Left kidney (tissue), 2 donors: Measurements from ENCODE around the gene TRIM52. TPM values are rescaled to one million over a fixed set of nuclear protein-coding genes. Genes with fewer than 3 reads are reported as not detected.
"Not testable (repeated sequence)": the region's sequence is repeated elsewhere in the genome, so short reads cannot be mapped to it uniquely, and the experiment has no call there.

ENCODE experiments used
- DNase-seq: peaks from one replicate; pipeline ENCODE4 v3.0.0-alpha.2; 2013
- polyA plus RNA-seq: library from polyadenylated mRNA; unstranded; fragments of 120-200 nt; gene quantifications from one replicate; pipeline ENCODE4 v1.2.1, GENCODE V29; 2013; ENCODE audit not compliant: insufficient read length

Gene TRIM52
- polyA plus RNA-seq, 1 donor = 51.0 TPM

DNA sequence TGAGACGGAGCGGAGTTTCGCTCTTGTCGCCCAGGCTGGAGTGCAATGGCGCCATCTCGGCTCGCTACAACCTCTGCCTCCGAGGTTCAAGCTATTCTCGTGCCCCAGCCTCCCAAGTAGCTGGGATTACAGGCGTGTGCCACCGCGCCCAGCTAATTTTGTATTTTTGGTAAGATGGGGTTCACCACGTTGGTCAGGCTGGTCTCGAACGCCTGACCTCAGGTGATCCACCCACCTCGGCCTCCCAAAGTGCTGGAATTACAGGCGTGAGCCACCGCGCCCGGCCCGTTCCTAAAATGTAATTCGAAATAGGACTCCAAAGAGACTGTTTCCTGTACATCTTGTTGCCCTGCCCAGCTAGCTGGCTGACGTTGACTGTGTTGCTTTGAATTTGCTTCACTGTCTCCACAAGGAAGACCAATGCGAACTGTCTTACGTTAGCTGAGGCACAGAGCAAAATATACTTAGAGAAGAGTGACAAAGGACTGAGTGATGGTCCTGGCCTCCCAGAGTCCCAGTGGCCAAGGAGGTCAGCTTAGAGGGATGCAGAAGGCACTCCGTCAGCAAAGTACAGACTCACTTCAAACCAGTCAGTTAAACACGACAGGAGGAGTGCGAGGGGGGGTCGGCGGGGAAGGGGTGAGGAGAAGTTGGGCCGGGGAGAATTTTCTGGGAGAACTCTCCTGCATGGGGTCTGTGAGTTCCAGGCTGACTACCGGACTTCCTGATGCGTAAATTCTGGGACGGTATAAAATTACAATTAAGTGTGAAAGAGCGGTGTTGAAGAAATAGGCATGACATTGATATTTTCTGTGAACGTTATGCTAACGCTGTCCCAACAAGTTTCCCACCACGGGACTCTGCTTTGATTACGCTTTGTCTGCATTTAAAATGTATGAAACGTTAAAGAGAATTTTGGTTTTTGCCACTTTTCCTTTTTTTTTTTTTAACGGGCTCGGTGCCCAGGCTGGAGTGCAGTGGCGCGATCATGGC, 44.6 kb downstream of the TRIM52 start:
- DNase-seq = no peak

DNA sequence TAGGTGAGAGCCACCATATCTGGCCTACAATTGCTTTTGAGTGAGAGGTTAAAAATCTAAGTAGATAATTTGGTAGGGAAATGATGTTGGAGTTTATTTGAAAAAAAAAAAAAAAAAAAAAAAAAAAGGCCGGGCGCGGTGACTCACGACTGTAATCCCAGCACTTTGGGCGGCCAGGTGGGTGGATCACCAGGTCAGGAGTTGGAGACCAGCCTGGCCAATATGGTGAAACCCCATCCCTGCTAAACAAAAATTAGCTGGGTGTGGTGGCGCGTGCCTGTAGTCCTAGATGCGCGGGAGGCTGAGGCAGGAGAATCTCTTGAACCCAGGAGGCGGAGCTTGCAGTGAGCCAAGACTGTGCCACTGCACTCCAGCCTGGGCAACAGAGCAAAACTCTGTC, 46.7 kb downstream of the TRIM52 start:
- DNase-seq = not testable (repeated sequence)

DNA sequence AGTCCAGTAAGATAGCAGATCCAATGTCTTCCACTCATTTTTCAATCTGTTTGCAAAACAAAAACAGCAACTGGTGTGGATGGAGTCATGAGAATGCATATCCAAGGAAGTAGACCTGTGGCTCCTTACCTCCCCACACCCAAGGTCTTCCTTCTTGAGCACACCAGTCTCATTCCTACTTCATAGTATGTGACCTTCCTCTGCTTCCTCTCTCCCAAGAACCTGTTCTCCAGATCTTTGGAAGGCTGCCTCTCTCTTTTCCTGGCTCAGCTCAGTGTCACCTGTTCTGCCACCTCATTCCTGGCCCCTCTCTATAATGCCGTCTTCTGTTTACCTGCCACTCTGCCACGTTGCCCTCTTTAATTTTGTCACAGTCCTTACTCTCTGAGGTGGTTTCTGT, 48.0 kb downstream of the TRIM52 start:
- no peak for DNase-seq

DNA sequence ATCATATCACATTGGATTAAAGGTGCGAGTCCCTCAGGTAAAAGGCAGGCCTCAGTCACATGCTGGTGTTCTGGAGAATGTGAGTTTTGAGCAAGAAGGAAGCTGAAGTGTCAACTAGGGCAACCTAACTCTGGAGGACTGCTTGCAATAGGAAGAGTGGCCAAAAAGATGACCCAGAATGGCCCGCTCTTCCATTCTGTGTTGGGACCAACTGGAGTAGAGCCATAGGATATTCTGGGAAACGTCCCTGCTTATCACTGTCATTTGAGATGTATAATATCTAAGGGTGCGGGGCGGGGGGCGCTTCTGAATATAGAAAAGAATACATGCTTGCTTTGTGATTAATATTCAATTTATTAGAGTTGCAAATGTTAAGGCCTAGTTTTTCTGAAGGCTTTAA, 48.9 kb downstream of the TRIM52 start:
- no peak for DNase-seq

DNA sequence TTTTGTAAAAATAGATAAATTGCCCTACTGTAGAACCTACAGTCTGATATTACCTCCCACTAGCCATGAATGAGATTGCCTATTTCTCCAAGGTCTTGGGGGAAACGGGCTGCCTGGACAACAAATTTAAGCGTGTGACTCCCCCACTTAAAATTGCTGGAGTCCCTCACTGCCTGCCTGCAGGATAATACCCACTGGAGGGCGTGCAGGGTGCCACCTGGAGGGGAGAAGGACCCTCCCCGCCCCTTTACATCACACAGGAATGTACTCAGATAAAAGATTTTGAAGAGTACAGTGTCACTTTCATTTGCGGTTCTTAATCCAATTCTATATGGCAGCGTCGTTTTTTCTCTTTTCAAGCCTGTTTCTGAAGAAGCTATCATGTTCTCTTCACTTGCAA, 49.7 kb downstream of the TRIM52 start:
- no peak for DNase-seq

DNA sequence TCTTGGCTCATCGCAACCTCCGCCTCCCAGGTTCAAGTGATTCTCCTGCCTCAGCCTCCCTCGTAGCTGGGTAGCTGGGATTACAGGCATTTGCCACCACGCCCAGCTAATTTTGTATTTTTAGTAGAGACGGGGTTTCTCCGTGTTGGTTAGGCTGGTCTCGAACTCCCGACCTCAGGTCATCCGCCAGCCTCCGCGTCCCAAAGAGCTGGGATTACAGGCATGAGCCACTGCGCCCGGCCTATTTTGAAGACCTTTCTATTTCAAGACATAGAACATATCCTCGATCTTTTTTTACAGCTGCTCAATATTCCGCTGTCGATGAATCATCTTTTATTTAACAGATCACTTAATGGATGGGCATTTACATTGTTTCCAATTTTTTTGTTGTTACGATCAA, 50.2 kb downstream of the TRIM52 start:
- not testable (repeated sequence) for DNase-seq

DNA sequence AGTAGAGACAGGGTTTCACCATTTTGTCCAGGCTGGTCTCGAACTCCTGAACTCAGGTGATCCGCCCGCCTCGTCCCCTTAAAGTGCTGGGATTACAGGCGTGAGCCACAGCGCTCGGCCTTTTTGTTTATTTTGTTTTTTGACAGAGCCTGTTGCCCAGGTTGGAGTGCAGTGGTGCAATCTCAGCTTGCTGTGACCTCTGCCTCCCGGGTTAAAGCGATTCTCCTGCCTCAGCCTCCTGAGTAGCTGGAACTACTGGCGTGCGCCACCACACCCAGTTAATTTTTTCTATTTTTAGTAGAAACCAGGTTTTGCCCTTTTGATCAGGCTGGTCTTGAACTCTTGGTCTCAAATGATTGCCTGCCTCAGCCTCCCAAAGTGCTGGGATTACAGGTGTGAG, 50.8 kb downstream of the TRIM52 start:
- not testable (repeated sequence) for DNase-seq

DNA sequence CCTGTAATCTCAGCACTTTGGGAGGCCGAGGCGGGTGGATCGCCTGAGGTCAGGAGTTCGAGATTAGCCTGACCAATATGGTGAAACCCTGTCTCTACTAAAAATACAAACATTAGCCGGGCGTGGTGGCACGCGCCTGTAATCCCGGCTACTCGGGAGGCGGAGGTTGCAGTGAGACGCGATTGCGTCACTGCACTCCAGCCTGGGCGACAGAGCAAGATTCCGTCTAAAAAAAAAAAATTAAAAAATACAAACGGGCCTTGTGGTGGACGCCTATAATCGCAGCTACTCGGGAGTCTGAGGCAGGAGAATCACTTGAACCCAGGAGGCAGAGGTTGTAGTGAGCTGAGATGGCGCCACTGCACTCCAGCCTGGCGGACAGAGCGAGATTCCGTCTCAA, 51.9 kb downstream of the TRIM52 start:
- not testable (repeated sequence) for DNase-seq

DNA sequence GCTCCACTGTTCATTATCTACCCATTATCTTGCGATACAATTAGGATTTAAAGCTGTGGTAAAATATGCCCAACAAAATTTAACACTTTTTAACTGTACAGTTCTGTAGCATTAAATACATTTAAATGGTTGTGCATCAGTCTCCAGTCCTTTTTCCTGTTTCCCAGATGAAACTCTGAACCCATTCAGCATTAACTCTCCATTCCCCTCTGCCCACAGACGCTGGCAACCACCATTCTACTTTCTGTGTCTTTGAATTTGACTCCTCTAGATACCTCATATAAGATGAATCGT, 53.0 kb downstream of the TRIM52 start:
- DNase-seq = no peak

DNA sequence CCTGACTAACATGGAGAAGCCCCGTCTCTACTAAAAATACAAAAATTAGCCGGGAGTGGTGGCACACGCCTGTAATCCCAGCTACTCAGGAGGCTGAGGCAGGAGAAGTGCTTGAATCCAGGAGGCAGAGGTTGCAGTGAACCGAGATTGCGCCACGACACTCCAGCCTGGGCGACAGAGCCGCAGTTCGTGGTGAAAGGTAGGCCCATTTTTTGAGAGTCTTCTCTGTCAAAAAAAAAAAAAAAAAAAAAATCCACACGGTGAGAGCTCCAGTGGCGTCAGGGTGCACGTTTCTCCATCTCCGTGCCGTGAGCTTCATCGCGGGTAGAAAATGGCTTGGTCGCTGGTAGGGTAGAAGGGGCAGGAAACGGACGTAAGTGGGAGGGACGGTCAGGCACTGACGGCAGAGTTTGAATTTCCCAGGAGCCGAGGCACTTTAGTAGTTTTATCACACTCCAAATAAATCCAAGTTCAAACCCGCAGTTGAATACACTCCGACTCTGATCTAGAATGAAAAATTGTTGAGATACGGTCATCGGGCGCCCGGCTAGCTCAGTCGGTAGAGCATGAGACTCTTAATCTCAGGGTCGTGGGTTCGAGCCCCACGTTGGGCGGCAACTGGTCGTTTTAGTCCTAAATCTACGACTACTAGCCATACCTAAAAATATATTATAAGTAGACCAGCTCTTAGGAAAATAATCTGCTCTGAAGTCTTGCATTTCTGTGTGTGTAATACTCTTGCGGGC, 53.6 kb downstream of the TRIM52 start:
- DNase-seq = peak; percentile 69

DNA sequence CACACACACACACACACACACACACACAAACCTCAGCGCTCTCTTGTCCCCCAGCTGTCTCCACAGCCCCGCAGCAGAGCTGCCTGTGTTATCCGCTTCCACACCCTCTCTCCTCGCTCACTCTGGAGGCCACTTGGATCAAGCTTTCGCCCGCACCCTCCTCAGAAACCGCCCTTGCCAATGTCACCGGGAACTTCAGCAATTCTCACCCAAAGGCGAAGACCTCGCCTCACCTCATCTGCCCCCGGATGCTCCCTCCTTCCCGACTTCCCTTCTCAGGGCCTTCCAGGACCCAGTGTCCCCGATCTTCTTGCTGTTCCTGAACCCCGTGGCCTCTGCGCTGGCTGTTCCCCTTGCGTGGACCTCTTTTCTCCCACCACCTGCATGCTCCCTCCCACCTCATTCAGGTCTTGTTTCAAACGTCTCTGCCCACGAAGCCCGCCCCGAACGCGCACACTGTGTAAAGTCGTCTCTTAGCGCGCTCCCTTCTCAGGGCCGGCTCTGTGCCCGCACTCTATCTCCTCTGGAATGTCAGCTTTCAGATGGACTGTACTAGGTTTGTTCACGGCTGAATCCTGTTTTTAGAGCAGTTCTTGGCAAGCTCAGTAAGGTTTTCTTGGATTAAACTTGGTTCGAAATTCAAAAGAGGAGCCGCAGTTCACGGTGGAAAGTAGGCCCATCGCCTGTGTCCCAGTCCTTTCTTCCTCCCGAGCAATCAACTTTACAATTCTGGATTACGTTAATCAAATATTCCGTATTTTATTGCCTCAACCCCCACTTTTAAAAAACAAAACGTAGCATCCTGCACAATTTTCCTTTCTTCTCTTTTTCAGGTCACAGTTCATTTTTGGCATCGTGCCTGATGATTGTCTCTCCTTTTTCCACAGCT, 54.9 kb downstream of the TRIM52 start:
- DNase-seq = no peak

Other genes with a start within 250 kb of the TRIM52 start
- gene BTNL9, start 220.9 kb downstream of the TRIM52 start, polyA plus RNA-seq = 10.7 TPM
- gene OR2V1, start 130.0 kb downstream of the TRIM52 start, polyA plus RNA-seq = not detected
- 0.03 TPM for gene OR2V2, start 113.6 kb downstream of the TRIM52 start, polyA plus RNA-seq
- 0.13 TPM for gene TRIM7, start 55.9 kb downstream of the TRIM52 start, polyA plus RNA-seq
- gene TRIM41, start 37.9 kb downstream of the TRIM52 start, polyA plus RNA-seq = 35.4 TPM
- 2,486 TPM for gene RACK1, start 17.2 kb downstream of the TRIM52 start, polyA plus RNA-seq
- gene OR4F3, start 106.1 kb upstream of the TRIM52 start, polyA plus RNA-seq = not detected